ENCODE measurements around the gene SEMA3B. TPM values are rescaled to one million over a fixed set of nuclear protein-coding genes. Genes with fewer than 3 reads are reported as not detected.
"Not testable (repeated sequence)": the region's sequence is repeated elsewhere in the genome, so short reads cannot be mapped to it uniquely, and the experiment has no call there.

SEMA3B gene
- polyA plus RNA-seq, 3 donors = 0.56 TPM; not detected in 2

DNA sequence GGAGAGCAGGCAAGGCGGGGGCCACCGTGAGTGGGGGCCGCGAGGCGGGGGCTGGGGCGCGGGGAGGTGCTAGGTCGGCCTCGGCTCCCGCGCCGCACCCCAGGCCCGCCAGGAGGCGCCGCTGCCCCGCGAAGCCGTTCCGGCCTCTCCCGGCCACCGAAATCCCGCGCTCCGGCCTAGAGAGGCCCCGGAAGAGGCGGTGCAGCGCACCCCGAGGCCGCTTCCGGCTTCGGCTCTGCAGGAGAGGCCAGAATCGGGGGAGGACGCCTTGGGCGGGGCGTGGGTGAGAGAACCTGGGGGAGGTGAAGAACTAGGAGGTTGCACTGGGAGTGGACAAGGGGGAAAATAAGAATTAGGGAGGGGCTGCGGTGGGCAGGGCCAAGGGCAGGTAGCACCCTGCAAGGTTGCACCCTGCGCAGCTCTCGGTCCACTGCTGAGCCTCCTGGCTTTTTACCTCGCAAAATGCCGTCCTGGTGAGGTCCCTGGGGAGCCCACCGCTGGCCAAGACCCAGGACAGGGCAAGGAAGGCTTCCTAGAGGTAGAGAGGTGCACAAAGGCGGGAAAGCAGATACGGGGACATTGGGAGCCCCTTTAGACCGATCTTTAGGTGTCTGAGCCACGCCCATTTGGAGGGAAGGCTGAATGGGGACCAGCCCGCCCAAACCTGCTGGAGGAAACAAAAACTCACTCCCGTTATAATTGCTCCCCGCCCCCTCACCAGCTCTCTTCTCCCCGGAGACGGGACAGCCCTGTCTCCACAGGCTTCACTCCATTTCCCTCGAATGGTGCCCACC is 41.4 kb upstream of the SEMA3B start:
- Histone ChIP-seq H2AFZ (ENCODE audit: insufficient read depth, low read depth, low read length, poor library complexity, severe bottlenecking) (peak overlapping the region; percentile 96), H3K27me3 (ENCODE audit: control insufficient read depth in 2 of 2, insufficient read depth in 2 of 2, low read length in 2 of 2) (peaks cover 0 to 8% of the 10 kb centered on the region in 2 donors), H3K27ac (ENCODE audit: low read depth in 1 of 2, low read length in 2 of 2) (peak overlapping the region; percentile 22 to 79), H3K4me2 (replicated peaks; ENCODE audit: extremely low read depth, low read length, poor library complexity, severe bottlenecking) (peak overlapping the region; percentile 97), H4K20me1 (ENCODE audit: insufficient read depth, low read length) (no peaks in the 10 kb centered on the region), H3K9ac (ENCODE audit: insufficient read depth, low read length, poor library complexity, severe bottlenecking) (peak overlapping the region; percentile 55), H3K9me3 (replicated peaks in 1 of 2; ENCODE audit: control insufficient read depth in 1 of 2, insufficient read depth in 1 of 2, low read length in 2 of 2) (no peaks in the 10 kb centered on the region), H3K79me2 (ENCODE audit: insufficient read depth, low read length) (peaks cover 51% of the 10 kb centered on the region), H3K4me3 (replicated peaks in 1 of 3; ENCODE audit: low read depth in 2 of 3, low read length in 3 of 3) (peak overlapping the region; percentile 73 to 95 (median 89)), H3K4me1 (ENCODE audit: control insufficient read depth in 1 of 2, insufficient read depth in 2 of 2, low read length in 2 of 2) (peaks cover 63 to 67% of the 10 kb centered on the region in 2 donors), H3K36me3 (replicated peaks in 1 of 2; ENCODE audit: control insufficient read depth in 1 of 2, insufficient read depth in 2 of 2, low read length in 2 of 2) (no peaks in the 10 kb centered on the region)
- H3K27ac Mint-ChIP-seq = peak overlapping the region; percentile 85 to 90 (median 88)
- peak; percentile 83 to 84 (median 84) for DNase-seq
- 1% methylated on average over 46 of the region's 51 CpGs for WGBS (ENCODE audit: insufficient coverage)
- peak overlapping the region; percentile 88 to 97 for H3K4me3 Mint-ChIP-seq
- peaks cover 19 to 27% (median 23%) of the 10 kb centered on the region in 3 donors for H3K27me3 Mint-ChIP-seq (ENCODE audit: low read depth in 3 of 3)
- peaks cover 60% of the 10 kb centered on the region for H3K4me1 Mint-ChIP-seq
- intact Hi-C loops (cut with micrococcal nuclease) = loop anchor here (1.0 to 10.0 kb wide), 5 partner anchors 19 to 1183 kb away; no protein-coding TSS in a partner anchor
- H3K36me3 Mint-ChIP-seq = no peaks in the 10 kb centered on the region
- TF ChIP-seq CTCF (IDR thresholded peaks at IDR 0.05) = peak; percentile 98
- peaks cover 0 to 2% (median 0%) of the 10 kb centered on the region in 7 donors for H3K9me3 Mint-ChIP-seq

GRCh38 chr3:50228184-50228763 is 40.7 kb upstream of the SEMA3B start:
- intact Hi-C loops (cut with micrococcal nuclease) = loop anchor here in 1 of 2 donors (10.0 kb wide), 1 partner anchor 1183 kb away; no protein-coding TSS in a partner anchor
- Mint-ChIP-seq H3K4me3 (peak overlapping the region; percentile 88 to 93), H3K27me3 (ENCODE audit: low read depth in 3 of 3) (peaks cover 19 to 27% (median 23%) of the 10 kb centered on the region in 3 donors), H3K4me1 (peaks cover 67% of the 10 kb centered on the region), H3K27ac (peak overlapping the region; percentile 83 to 90 (median 88))
- Histone ChIP-seq H3K4me2 (replicated peaks; ENCODE audit: extremely low read depth, low read length, poor library complexity, severe bottlenecking) (peak overlapping the region; percentile 97), H2AFZ (ENCODE audit: insufficient read depth, low read depth, low read length, poor library complexity, severe bottlenecking) (peak overlapping the region; percentile 96), H3K79me2 (ENCODE audit: insufficient read depth, low read length) (peaks cover 58% of the 10 kb centered on the region), H3K4me1 (ENCODE audit: control insufficient read depth in 1 of 2, insufficient read depth in 2 of 2, low read length in 2 of 2) (peaks cover 70 to 74% of the 10 kb centered on the region in 2 donors), H3K4me3 (replicated peaks in 1 of 3; ENCODE audit: low read depth in 2 of 3, low read length in 3 of 3) (peak overlapping the region; percentile 73 to 95 (median 89)), H3K27ac (ENCODE audit: low read depth in 1 of 2, low read length in 2 of 2) (peak overlapping the region; percentile 22 to 88)
- DNase-seq; H3K36me3 ChIP-seq (replicated peaks in 1 of 2; ENCODE audit: control insufficient read depth in 1 of 2, insufficient read depth in 2 of 2, low read length in 2 of 2); H3K9ac ChIP-seq (ENCODE audit: insufficient read depth, low read length, poor library complexity, severe bottlenecking); H4K20me1 ChIP-seq (ENCODE audit: insufficient read depth, low read length); H3K27me3 ChIP-seq (ENCODE audit: control insufficient read depth in 2 of 2, insufficient read depth in 2 of 2, low read length in 2 of 2); H3K36me3 Mint-ChIP-seq; H3K9me3 ChIP-seq (replicated peaks in 1 of 2; ENCODE audit: control insufficient read depth in 1 of 2, insufficient read depth in 1 of 2, low read length in 2 of 2); H3K9me3 Mint-ChIP-seq: not testable (repeated sequence)
- 58% methylated on average over 12 of the region's 15 CpGs for WGBS (ENCODE audit: insufficient coverage)

Measured in CD14-positive monocyte (primary cell).